ENCODE results near the gene RCN2. TPM values are rescaled to one million over a fixed set of nuclear protein-coding genes. Genes with fewer than 3 reads are reported as not detected.

RCN2 gene
- total and polyA plus RNA-seq, 2 of the 8 experiments (the other 6 are each of a cell fraction or from before 2014, with no cell fraction given): 65.6 to 137 TPM

DNA sequence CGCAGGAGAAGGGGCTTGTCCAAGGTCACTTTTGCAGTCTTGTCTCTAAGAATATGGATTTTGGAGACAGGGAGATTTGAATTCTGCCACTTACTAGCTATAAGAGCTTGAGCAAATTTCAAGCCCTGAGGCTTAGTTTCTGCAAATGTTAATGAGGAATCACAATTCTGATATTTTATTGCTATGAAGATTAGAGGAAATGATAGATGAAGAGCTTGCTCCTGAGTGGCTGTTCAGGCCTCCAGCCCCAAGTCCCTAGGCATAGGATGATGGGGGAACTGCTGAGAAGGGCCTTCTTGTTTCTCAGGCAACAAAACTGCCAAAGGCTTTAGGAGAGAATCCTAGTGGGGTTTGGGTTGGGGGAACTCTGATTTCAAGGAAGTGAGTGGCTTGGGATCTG, 44.6 kb downstream of the RCN2 start (continued):
- TF ChIP-seq, protein P1, sequence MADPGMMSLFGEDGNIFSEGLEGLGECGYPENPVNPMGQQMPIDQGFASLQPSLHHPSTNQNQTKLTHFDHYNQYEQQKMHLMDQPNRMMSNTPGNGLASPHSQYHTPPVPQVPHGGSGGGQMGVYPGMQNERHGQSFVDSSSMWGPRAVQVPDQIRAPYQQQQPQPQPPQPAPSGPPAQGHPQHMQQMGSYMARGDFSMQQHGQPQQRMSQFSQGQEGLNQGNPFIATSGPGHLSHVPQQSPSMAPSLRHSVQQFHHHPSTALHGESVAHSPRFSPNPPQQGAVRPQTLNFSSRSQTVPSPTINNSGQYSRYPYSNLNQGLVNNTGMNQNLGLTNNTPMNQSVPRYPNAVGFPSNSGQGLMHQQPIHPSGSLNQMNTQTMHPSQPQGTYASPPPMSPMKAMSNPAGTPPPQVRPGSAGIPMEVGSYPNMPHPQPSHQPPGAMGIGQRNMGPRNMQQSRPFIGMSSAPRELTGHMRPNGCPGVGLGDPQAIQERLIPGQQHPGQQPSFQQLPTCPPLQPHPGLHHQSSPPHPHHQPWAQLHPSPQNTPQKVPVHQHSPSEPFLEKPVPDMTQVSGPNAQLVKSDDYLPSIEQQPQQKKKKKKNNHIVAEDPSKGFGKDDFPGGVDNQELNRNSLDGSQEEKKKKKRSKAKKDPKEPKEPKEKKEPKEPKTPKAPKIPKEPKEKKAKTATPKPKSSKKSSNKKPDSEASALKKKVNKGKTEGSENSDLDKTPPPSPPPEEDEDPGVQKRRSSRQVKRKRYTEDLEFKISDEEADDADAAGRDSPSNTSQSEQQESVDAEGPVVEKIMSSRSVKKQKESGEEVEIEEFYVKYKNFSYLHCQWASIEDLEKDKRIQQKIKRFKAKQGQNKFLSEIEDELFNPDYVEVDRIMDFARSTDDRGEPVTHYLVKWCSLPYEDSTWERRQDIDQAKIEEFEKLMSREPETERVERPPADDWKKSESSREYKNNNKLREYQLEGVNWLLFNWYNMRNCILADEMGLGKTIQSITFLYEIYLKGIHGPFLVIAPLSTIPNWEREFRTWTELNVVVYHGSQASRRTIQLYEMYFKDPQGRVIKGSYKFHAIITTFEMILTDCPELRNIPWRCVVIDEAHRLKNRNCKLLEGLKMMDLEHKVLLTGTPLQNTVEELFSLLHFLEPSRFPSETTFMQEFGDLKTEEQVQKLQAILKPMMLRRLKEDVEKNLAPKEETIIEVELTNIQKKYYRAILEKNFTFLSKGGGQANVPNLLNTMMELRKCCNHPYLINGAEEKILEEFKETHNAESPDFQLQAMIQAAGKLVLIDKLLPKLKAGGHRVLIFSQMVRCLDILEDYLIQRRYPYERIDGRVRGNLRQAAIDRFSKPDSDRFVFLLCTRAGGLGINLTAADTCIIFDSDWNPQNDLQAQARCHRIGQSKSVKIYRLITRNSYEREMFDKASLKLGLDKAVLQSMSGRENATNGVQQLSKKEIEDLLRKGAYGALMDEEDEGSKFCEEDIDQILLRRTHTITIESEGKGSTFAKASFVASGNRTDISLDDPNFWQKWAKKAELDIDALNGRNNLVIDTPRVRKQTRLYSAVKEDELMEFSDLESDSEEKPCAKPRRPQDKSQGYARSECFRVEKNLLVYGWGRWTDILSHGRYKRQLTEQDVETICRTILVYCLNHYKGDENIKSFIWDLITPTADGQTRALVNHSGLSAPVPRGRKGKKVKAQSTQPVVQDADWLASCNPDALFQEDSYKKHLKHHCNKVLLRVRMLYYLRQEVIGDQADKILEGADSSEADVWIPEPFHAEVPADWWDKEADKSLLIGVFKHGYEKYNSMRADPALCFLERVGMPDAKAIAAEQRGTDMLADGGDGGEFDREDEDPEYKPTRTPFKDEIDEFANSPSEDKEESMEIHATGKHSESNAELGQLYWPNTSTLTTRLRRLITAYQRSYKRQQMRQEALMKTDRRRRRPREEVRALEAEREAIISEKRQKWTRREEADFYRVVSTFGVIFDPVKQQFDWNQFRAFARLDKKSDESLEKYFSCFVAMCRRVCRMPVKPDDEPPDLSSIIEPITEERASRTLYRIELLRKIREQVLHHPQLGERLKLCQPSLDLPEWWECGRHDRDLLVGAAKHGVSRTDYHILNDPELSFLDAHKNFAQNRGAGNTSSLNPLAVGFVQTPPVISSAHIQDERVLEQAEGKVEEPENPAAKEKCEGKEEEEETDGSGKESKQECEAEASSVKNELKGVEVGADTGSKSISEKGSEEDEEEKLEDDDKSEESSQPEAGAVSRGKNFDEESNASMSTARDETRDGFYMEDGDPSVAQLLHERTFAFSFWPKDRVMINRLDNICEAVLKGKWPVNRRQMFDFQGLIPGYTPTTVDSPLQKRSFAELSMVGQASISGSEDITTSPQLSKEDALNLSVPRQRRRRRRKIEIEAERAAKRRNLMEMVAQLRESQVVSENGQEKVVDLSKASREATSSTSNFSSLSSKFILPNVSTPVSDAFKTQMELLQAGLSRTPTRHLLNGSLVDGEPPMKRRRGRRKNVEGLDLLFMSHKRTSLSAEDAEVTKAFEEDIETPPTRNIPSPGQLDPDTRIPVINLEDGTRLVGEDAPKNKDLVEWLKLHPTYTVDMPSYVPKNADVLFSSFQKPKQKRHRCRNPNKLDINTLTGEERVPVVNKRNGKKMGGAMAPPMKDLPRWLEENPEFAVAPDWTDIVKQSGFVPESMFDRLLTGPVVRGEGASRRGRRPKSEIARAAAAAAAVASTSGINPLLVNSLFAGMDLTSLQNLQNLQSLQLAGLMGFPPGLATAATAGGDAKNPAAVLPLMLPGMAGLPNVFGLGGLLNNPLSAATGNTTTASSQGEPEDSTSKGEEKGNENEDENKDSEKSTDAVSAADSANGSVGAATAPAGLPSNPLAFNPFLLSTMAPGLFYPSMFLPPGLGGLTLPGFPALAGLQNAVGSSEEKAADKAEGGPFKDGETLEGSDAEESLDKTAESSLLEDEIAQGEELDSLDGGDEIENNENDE (IDR thresholded peaks at IDR 0.05; ENCODE audit: insufficient replicate concordance, low read length): no peak
- no peak for TF ChIP-seq SAP30 (IDR thresholded peaks at IDR 0.05; ENCODE audit: insufficient read depth, insufficient replicate concordance, low read length)
- no peak for TF ChIP-seq HDAC2 (IDR thresholded peaks at IDR 0.05; ENCODE audit: borderline replicate concordance in 1 of 2, low read depth in 2 of 2, low read length in 2 of 2)
- no peak for TF ChIP-seq SP2 (IDR thresholded peaks at IDR 0.05; ENCODE audit: low read length)
- TF ChIP-seq POU5F1 (IDR thresholded peaks at IDR 0.05; ENCODE audit: low read depth, low read length): no peak

Measured in H1 (cell line).